GM19455 (cell line): ENCODE data around the gene AMT.

Experiments
- ATAC-seq: cut with Tn5 transposase; IDR thresholded peaks from one replicate; pipeline ENCODE4 v1.9.1; 2021; ENCODE audit not compliant: unreplicated experiment

The AMT gene

DNA sequence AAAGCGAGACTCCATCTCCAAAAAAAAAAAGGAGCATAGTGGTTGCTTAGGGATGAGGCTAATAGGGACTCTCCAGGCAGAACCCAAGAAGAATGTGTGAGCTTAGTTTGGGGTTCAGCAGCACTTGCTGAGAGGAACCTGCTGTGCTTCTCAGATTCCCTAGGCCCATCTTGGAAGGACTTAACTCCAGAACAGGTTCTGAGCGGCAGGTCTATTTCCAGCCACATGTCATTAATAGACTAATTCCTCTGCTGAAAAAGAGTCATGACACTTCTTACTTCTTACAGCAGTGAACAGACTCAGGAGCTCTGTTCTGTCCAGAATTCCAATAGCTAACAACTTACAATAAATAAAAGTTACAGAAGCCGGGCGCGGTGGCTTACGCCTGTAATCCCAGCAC is 33.0 kb downstream of the AMT start:
- ATAC-seq: no peak

DNA sequence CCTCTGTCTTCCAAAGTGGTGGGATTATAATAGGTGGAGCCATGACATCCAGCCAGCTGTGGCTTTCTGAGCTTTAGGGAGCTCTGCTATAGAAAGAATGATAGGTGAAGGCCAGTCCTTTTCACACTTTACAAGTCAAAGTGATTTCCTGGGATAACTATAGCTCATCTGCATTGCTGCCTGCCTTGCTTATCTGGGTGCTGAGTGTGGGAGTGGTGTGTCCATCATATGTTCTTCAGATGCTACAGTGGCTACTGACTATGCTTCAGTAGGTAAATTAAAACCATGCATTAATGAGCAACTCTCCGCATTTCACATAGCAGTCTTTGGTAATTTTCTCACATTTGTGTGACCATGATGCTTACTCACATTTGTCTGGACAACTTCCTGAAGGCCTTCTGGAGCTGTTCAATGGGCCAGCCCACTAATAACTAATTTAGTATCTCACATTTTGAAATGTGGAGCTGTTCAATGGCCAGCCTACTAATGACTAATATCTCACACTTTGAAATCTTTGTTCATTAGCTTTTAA is 33.9 kb downstream of the AMT start:
- ATAC-seq: no peak

DNA sequence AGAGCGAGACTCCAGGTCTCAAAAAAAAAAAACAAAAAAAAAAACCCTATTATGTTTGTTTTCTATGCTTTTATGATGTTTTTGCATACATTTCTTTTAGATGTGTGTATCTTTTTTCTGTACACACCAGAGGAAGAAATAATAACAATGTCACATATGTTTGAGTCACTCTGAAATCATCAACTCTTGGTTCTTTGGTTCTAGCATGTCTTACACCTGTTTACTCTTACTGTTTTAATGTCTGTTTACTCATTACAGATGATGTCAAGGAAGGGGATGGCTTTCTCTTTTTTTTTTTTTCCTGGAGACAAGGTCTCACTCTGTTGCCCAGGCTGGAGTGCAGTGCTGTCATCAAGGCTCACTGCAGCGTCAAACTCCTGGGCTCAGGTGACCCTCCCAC is 34.6 kb downstream of the AMT start:
- ATAC-seq: no peak

DNA sequence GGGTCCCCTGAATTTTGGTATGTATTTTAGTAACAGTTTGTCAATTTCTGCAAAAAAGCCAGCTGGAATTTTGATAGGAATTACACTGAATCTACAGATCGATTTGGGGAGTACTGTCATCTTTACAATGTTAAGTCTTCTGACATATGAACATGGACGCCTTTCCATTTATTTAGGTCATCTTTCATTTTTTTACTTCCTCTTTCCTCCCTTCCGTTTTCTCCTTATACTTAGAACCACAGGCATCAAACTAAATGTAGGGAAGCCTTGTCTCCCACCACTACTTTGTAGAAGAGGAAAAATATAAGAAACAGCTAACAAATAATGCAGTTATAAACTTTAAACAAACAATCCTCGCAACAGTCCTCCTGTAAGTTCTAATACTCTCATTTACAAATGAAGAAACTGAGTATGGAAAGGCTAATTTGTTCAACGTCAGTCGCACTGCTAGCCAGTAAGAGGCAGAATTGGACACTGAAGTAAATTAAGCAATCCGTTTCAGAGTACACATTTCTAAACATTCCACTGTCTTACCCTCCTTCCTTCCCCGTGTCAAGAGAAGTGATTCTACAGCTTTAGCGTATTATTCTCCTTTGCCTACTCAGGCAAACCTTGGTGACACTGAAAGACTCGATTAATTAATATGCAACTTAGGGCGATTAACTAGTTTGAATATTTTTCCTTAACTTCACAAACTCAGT is 36.1 kb downstream of the AMT start:
- ATAC-seq: no peak

DNA sequence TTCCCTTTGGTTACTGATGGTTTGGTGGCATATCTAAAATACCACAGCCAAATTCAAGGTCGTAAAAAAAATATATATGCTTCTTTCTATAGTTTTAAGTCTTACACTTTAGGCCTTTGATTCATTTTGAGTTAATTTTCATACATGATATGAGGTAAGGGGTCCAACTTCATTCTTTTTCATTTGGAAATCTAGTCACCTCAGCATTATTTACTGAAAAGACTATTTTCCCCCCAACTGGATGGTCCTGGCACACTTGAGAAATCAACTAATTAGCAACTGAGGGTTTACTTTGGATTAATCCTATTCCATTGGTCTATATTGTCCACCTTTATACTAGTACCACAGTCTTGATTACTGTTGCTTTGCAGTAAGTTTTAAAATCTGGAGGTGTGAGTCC is 36.7 kb downstream of the AMT start:
- no peak for ATAC-seq

DNA sequence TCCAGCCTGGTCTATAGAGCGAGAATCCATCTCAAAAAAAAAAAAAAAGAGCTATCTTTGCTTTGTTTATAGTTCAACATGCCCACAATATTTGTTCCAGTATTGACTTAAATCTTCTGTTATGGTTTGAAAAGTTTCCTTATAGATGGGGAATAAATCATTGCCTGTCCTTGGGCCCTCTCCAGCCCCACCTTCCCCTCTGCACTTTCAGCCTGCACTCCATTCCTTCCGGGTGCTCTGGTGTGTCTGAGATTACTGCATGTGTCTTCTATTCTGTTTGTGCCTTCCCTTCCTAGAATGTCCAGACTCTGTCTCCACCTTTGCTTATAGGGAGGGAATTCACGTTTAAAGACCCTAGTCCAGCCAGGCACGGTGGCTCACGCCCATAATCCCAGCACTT is 38.9 kb downstream of the AMT start:
- ATAC-seq: no peak

DNA sequence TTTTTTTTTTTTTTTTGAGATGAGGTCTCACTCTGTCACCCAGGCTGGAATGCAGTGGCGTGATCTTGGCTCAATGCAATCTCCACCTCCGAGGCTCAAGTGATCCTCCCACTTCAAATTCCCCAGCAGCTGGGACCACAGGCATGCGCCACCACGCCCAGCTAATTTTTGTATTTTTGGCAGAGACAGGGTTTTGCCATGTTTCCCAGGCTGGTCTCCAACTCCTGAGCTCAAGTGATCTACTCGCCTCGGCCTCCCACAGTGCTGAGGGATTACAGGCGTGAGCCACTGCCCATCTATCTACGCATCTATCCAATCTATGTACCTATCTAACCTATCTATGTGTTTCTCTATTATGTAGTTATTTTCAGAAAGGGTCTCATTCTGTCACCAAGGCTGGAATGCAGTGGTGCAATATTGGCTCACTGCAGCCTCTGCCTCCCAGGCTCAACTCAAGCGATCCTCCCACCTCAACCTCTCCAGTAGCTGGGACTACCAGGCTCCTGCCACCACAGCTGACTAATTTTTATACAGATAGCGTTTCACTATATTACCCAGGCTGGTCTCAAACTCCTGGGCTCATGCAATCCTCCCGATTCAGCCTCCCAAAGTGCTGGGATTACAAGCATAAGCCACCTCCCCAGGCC is 43.9 kb downstream of the AMT start:
- ATAC-seq: no peak

DNA sequence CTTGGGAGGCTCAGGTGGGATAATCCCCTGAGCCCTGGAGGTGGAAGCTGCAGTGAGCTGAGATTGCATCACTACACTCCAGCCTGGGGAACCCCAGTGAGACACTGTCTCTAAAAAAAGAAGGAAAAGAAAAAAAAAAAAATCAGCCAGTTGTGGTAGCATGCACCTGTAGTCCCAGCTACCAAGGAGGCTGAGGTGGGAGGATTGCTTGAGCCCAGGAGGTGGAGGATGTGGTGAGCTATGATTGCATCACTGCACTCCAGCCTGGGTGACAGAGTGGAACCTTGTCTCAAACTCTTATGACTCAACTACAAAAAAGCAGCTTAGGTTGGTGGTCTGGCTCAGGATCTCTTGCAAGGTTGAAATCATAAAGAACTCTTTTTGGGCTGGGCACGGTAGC is 44.8 kb downstream of the AMT start:
- no peak for ATAC-seq

DNA sequence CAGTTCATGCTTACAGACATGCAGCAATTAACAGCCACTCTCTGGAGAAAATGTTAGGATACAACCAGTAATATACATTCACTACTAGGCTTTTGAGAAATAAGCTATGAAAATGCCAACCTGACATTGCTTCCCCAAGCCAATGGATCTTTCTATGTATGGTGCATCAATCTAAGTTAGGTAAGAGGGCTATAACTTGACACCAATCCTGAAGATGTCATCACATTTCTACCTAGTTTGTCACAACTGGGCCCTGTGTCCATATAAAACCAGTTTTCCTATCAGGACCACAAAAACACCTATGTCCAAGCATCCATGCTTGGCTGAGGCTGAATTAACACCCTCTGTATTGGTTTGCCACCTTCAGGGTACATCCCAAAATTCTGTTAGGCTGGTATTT is 50.3 kb downstream of the AMT start:
- no peak for ATAC-seq

DNA sequence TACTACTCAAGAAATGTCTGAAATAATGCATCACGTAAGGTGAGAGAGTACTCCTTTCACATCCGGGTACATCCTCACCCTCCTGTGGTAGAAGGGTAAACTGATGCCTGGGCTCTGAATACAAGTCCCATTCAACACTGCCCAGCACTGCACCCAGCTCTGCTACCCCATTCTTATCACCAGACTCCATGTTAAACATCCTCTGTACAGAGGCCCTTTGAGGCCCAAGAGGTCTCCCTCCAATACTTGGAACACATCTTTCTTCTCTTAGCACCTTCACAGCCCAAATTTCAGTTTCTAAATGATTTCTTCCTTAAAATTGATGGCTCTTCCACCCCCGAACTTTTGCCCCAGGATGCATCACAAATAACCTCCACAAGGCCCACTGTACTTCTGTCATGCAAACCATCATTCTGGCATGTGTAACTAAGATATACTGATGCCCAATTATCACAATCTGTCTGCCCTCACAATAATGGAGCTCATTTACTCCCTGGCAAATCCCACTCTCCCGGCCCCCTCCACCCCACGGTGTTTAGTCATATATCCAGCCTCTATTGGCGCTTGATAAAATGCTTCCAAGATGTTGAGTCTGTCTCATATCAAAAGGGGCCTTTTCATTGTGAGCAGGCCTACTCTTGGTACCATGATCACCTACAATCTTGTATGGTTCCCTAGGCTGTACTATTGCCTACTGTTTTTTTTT is 51.5 kb downstream of the AMT start:
- ATAC-seq: no peak
